RWPE1 (cell line): ENCODE measurements around the gene UCK2.

ENCODE experiments used
- CTCF ChIA-PET: fragments of 350-600 bp; sonication (Branson Sonifier 250); formaldehyde crosslinking; extraction: SDS; loops from one replicate; lab custom pipeline; 2021; lab: Yijun Ruan, JAX
- POLR2A ChIA-PET: fragments of 400-600 bp; formaldehyde crosslinking; extraction: SDS; loops from one replicate; lab custom pipeline; 2020; ENCODE audit warnings: antibody characterized with exemption; ENCODE audit not compliant: low non-redundant PET; lab: Yijun Ruan, JAX
- DNase-seq: peaks from one replicate; pipeline ENCODE4 v3.0.0; 2012; ENCODE audit warnings: low spot score
- H3K27ac ChIP-seq: fragments of 450-650 bp; 2 replicates; pipeline ENCODE4 v1.5.1; 2017
- CTCF ChIP-seq: fragments of 450-650 bp; conservative IDR thresholded peaks from 2 replicates; pipeline ENCODE4 v1.5.1; 2017; ENCODE audit warnings: low read depth, mild to moderate bottlenecking

The UCK2 gene

GRCh38 chr1:165886983-165887382, 59.6 kb downstream of the UCK2 start:
- CTCF ChIA-PET, result no interaction called here
- no peak for DNase-seq
- POLR2A ChIA-PET, result no interaction called here
- TF ChIP-seq CTCF, result no peak
- no peak overlapping the region for H3K27ac ChIP-seq

- ChIA-PET POLR2A (no interaction called here), CTCF (interaction anchor here (0.7 kb wide), 1 partner anchor 78 kb away, joined by 4 read pairs; no protein-coding TSS in a partner anchor)
- no peak for TF ChIP-seq CTCF
- H3K27ac ChIP-seq, result no peak overlapping the region
- DNase-seq, result no peak
Observed at GRCh38 chr1:165887877-165888551, 60.6 kb downstream of the UCK2 start.

- H3K27ac ChIP-seq, result no peak overlapping the region
- CTCF ChIA-PET, result no interaction called here
- TF ChIP-seq CTCF, result no peak
- DNase-seq, result no peak
- POLR2A ChIA-PET, result no interaction called here
Observed at GRCh38 chr1:165888552-165888920, 61.1 kb downstream of the UCK2 start.

GRCh38 chr1:165890684-165891083, 63.3 kb downstream of the UCK2 start:
- DNase-seq, result no peak
- ChIA-PET POLR2A (no interaction called here), CTCF (no interaction called here)
- no peak for TF ChIP-seq CTCF
- H3K27ac ChIP-seq, result no peak overlapping the region

- H3K27ac ChIP-seq, result no peak overlapping the region
- DNase-seq, result no peak
- ChIA-PET CTCF (no interaction called here), POLR2A (no interaction called here)
- no peak for TF ChIP-seq CTCF
Observed at GRCh38 chr1:165891111-165891860, 63.9 kb downstream of the UCK2 start.

- ChIA-PET POLR2A (no interaction called here), CTCF (no interaction called here)
- TF ChIP-seq CTCF, result no peak
- DNase-seq, result no peak
- H3K27ac ChIP-seq, result no peak overlapping the region
Observed at GRCh38 chr1:165892935-165893334, 65.5 kb downstream of the UCK2 start.
